GM12878 (cell line): ENCODE measurements around the gene CACNA1A. TPM values are rescaled to one million over a fixed set of nuclear protein-coding genes. Genes with fewer than 3 reads are reported as not detected.

Experiments used
- ATAC-seq: fragments of 200-7000 bp; cut with Tn5 transposase; 3 replicates; pipeline ENCODE4 v1.9.1; 2020; ENCODE audit warnings: mild to moderate bottlenecking, moderate library complexity
- BruUV-seq: library from RNA; stranded (reverse); fragments of 400-500 nt; replicated peaks from 2 replicates; lab custom pipeline; 2021; lab: Mats Ljungman, UMichigan
- CTCF ChIA-PET: fragments of 300-600 bp; sonication (Branson Sonifier 250); formaldehyde crosslinking; extraction: SDS; loops from one replicate; lab custom pipeline; 2021; ENCODE audit warnings: inconsistent platforms; lab: Yijun Ruan, JAX
- POLR2A ChIA-PET: fragments of 350-600 bp; formaldehyde crosslinking; extraction: SDS; loops from one replicate; lab custom pipeline; 2021; ENCODE audit warnings: inconsistent platforms; lab: Charles Lee
- RAD21 ChIA-PET: fragments of 300-600 bp; sonication (Branson Sonifier 250); formaldehyde crosslinking; loops from one replicate; lab custom pipeline; 2023; ENCODE audit warnings: antibody characterized with exemption; ENCODE audit not compliant: unreplicated experiment; lab: Charles Lee
- SMC1A ChIA-PET: fragments of 300-600 bp; sonication (Branson Sonifier 250); formaldehyde crosslinking; loops from one replicate; lab custom pipeline; 2023; ENCODE audit not compliant: unreplicated experiment, uncharacterized antibody; lab: Charles Lee
- DNase-seq: peaks from one replicate; pipeline ENCODE4 v3.0.0-alpha.2; 2011; ENCODE audit warnings: low read depth, low spot score
- FAIRE-seq: peaks from 3 replicates; lab custom pipeline; 2011; peaks lifted over from hg19 to GRCh38; lab: Jason Lieb, UNC
- H2AFZ ChIP-seq: 2 replicates; pipeline ENCODE4 v1.6.0; 2011; ENCODE audit warnings: low read depth, low read length, control low read depth; ENCODE audit not compliant: control insufficient read depth
- H3K27ac ChIP-seq: 2 replicates; pipeline ENCODE4 v1.5.1; 2011; ENCODE audit warnings: control low read depth; ENCODE audit not compliant: control insufficient read depth, insufficient read depth
- H3K27me3 ChIP-seq, 2 experiments: replicated peaks in 1 of 2; 2 replicates each; pipeline versions ENCODE4 v1.6.0 to v1.6.1; 2011; ENCODE audit warnings: low read length in 1 of 2; ENCODE audit not compliant: control insufficient read depth in 2 of 2, insufficient read depth in 2 of 2
- H3K36me3 ChIP-seq, 2 experiments: 2 replicates each; pipeline ENCODE4 v1.5.1; 2011; ENCODE audit warnings: low read length in 1 of 2; ENCODE audit not compliant: control insufficient read depth in 2 of 2, insufficient read depth in 2 of 2
- H3K4me1 ChIP-seq: 2 replicates; pipeline ENCODE4 v1.6.1; 2011; ENCODE audit warnings: mild to moderate bottlenecking, low read length, moderate library complexity, mixed read lengths; ENCODE audit not compliant: control insufficient read depth, insufficient read depth
- H3K4me2 ChIP-seq: 2 replicates; pipeline ENCODE4 v1.6.0; 2011; ENCODE audit warnings: control low read depth; ENCODE audit not compliant: control insufficient read depth, insufficient read depth
- H3K4me3 ChIP-seq: fragments of 200-600 bp; sonication (generic); 2 replicates; pipeline ENCODE4 v1.5.1; 2016
- H3K79me2 ChIP-seq: 2 replicates; pipeline ENCODE4 v1.6.0; 2011; ENCODE audit warnings: low read length; ENCODE audit not compliant: control insufficient read depth, insufficient read depth
- H3K9ac ChIP-seq: 2 replicates; pipeline ENCODE4 v1.8.0; 2011; ENCODE audit warnings: low read length, control low read depth, mixed read lengths; ENCODE audit not compliant: control insufficient read depth, insufficient read depth
- H3K9me3 ChIP-seq: replicated peaks from 3 replicates; pipeline ENCODE4 v1.5.1; 2011; ENCODE audit warnings: mild to moderate bottlenecking, low read length; ENCODE audit not compliant: control insufficient read depth, insufficient read depth
- H4K20me1 ChIP-seq: 2 replicates; pipeline ENCODE4 v1.6.0; 2011; ENCODE audit not compliant: control insufficient read depth, insufficient read depth
- BHLHE40 ChIP-seq, 2 experiments: fragments of 450-650 bp in 1 of 2; IDR thresholded peaks; 2 replicates each; pipeline ENCODE4 v1.6.1; 2011 to 2017; ENCODE audit warnings: low read depth in 2 of 2, borderline replicate concordance in 1 of 2, improper control_type of control experiment in 1 of 2, low read length in 1 of 2, mild to moderate bottlenecking in 1 of 2
- BRCA1 ChIP-seq: IDR thresholded peaks from 2 replicates; pipeline ENCODE4 v1.6.1; 2011; ENCODE audit warnings: low read depth, low read length, improper control_type of control experiment
- CUX1 ChIP-seq: IDR thresholded peaks from 2 replicates; pipeline ENCODE4 v1.6.1; 2012; ENCODE audit warnings: improper control_type of control experiment, low read depth, low read length; ENCODE audit not compliant: insufficient replicate concordance
- E2F8 ChIP-seq: fragments of 450-650 bp; IDR thresholded peaks from 2 replicates; pipeline ENCODE4 v1.6.1; 2018; ENCODE audit warnings: mild to moderate bottlenecking, low read depth, moderate library complexity; ENCODE audit not compliant: partially characterized antibody
- JUND ChIP-seq: IDR thresholded peaks from 2 replicates; pipeline ENCODE4 v1.6.1; 2012; ENCODE audit warnings: low read depth, mild to moderate bottlenecking, low read length, improper control_type of control experiment, moderate library complexity
- KDM1A ChIP-seq: fragments of 200-600 bp; sonication (generic); IDR thresholded peaks from 2 replicates; pipeline ENCODE4 v1.6.1; 2016; ENCODE audit warnings: borderline replicate concordance
- MEF2A ChIP-seq: IDR thresholded peaks from 2 replicates; pipeline ENCODE4 v1.6.1; 2011; ENCODE audit warnings: low read depth, mild to moderate bottlenecking, low read length, moderate library complexity; ENCODE audit not compliant: insufficient read depth
- MTA3 ChIP-seq: IDR thresholded peaks from 2 replicates; pipeline ENCODE4 v1.6.1; 2012; ENCODE audit warnings: low read length, inconsistent platforms, borderline replicate concordance
- PML ChIP-seq: IDR thresholded peaks from 2 replicates; pipeline ENCODE4 v1.6.1; 2012; ENCODE audit warnings: low read length, inconsistent platforms
- RB1 ChIP-seq: fragments of 450-650 bp; formaldehyde crosslinking; IDR thresholded peaks from 2 replicates; pipeline ENCODE4 v1.6.1; 2017; ENCODE audit warnings: mild to moderate bottlenecking, borderline replicate concordance
- ZBTB4 ChIP-seq: fragments of 450-650 bp; formaldehyde crosslinking; IDR thresholded peaks from 2 replicates; pipeline ENCODE4 v1.4.0; 2022; ENCODE audit warnings: mild to moderate bottlenecking, moderate library complexity
- WGBS: methylation state at CpG from one replicate; pipeline ENCODE4 v1.1.6; 2016; ENCODE audit warnings: low lambda C conversion rate; ENCODE audit not compliant: insufficient replicate concordance, insufficient coverage; ENCODE audit errors: missing lambda C conversion rate; 5-methylcytosine and 5-hydroxymethylcytosine counted together
- in situ Hi-C: fragments of 300-500 bp; cut with MboI; formaldehyde crosslinking; loops from 9 replicates; pipeline ENCODE4 v1.14.3; 2018; ENCODE audit warnings: mixed read lengths
- intact Hi-C: fragments of 100-400 bp; cut with micrococcal nuclease; formaldehyde crosslinking; loops from one replicate; pipeline ENCODE4 v1.14.2; 2022; ENCODE audit not compliant: unreplicated experiment
- polyA plus RNA-seq, 11 experiments: library from polyadenylated mRNA; depleted of rRNA in 4 of 11; unstranded in 6 of 11; stranded (reverse) in 5 of 11; fragments of >200 nt; fragmentation: Nextera tagmentation in 4 of 11; fragmentation: Illumina TruSeq in 1 of 11; extraction: Ambion mirVana in 4 of 11; extraction: Trizol in 1 of 11; gene quantifications; 1 replicate in 1 of 11; 2 replicates in 10 of 11; pipeline versions ENCODE4 v1.2.1 to v1.2.3, GENCODE V29; 2011 to 2016; ENCODE audit warnings: inconsistent platforms in 2 of 11, missing spikeins in 2 of 11, low read depth in 1 of 11
- total RNA-seq, 4 experiments: library from RNA; depleted of rRNA in 3 of 4; stranded (reverse); fragments of >200 nt in 3 of 4; fragmentation: Illumina TruSeq in 1 of 4; extraction: Trizol in 1 of 4; gene quantifications; 2 replicates each; pipeline versions ENCODE4 v1.2.1 to v1.2.3, GENCODE V29; 2013 to 2021

The CACNA1A gene
- total and polyA plus RNA-seq, 10 of the 15 experiments (the other 5 are each of a cell fraction or from before 2014, with no cell fraction given), result 1.1 to 4.4 (median 2.5) TPM

- no peak overlapping the region for H3K27ac ChIP-seq
- ChIA-PET SMC1A (interaction anchor here (0.9 kb wide), 1 partner anchor 8 kb away, joined by 4 read pairs; no protein-coding TSS in a partner anchor), CTCF (interaction anchor here (0.7 to 1.6 kb wide), 2 partner anchors 8 to 64 kb away, joined by 3 to 10 read pairs; no protein-coding TSS in a partner anchor), RAD21 (interaction anchor here (0.7 kb wide), 1 partner anchor 8 kb away, joined by 3 read pairs; no protein-coding TSS in a partner anchor), POLR2A (no interaction called here)
- BruUV-seq, result no TSS peak
- no peaks in the 10 kb centered on the region for H3K79me2 ChIP-seq
- H3K36me3 ChIP-seq, result no peaks in the 10 kb centered on the region
- in situ Hi-C loops, result no loop called here
- no peak overlapping the region for H3K4me3 ChIP-seq
- no peak overlapping the region for H3K4me2 ChIP-seq
- H3K4me1 ChIP-seq, result peaks cover 5% of the 10 kb centered on the region; the same call in 1 of the 2 replicates
- DNase-seq, result no peak
- H4K20me1 ChIP-seq, result no peaks in the 10 kb centered on the region
- H2AFZ ChIP-seq, result no peak overlapping the region
- H3K9me3 ChIP-seq, result peaks cover 5% of the 10 kb centered on the region; the same call in 1 of the 3 replicates
- ATAC-seq, result no peak
- no peaks in the 10 kb centered on the region; a peak in 1 of 4 replicates for H3K27me3 ChIP-seq
- no peak overlapping the region for H3K9ac ChIP-seq
- intact Hi-C loops, result loop anchor here (10.0 kb wide), 1 partner anchor 454 kb away; no protein-coding TSS in a partner anchor
- WGBS, result 68% methylated on average over 5 of the region's 5 CpGs
- FAIRE-seq, result no peak
- TF ChIP-seq MEF2A, result no peak
- TF ChIP-seq JUND, result no peak
- TF ChIP-seq MTA3, result no peak
- no peak for TF ChIP-seq BRCA1
- TF ChIP-seq CUX1, result no peak
- TF ChIP-seq BHLHE40 (IDR thresholded peaks at IDR 0.05; ENCODE audit: borderline replicate concordance in 1 of 2, low read depth in 2 of 2, low read length in 1 of 2), result no peak
- TF ChIP-seq PML, result no peak
- no peak for TF ChIP-seq ZBTB4
- TF ChIP-seq RB1, result no peak
- no peak for TF ChIP-seq KDM1A
- TF ChIP-seq E2F8, result no peak
These were observed 235.7 kb downstream of the CACNA1A start for GRCh38 chr19:13270514-13271105.
